Hippocampal formation (tissue), 2 donors: ENCODE measurements around the gene SMAD2.
"Not testable (repeated sequence)": the region's sequence is repeated elsewhere in the genome, so short reads cannot be mapped to it uniquely, and the experiment has no call there.

ENCODE experiments used
- DNase-seq, 2 donors: peaks; one replicate each; lab custom pipeline; 2025; lab: John Stamatoyannopoulos, UW

Gene SMAD2

GRCh38 chr18:47844828-47845498 lies 85.5 kb downstream of the SMAD2 start:
- no peak for DNase-seq

GRCh38 chr18:47842836-47843235 lies 87.6 kb downstream of the SMAD2 start:
- no peak for DNase-seq

GRCh38 chr18:47838396-47838795 lies 92.1 kb downstream of the SMAD2 start:
- DNase-seq, result no peak

GRCh38 chr18:47832348-47832747 lies 98.1 kb downstream of the SMAD2 start:
- DNase-seq, result no peak

- no peak for DNase-seq
These were observed 99.1 kb downstream of the SMAD2 start for GRCh38 chr18:47831351-47831750.

- DNase-seq, result no peak
These were observed 99.7 kb downstream of the SMAD2 start for GRCh38 chr18:47830772-47831171.

- DNase-seq, result no peak
These were observed 100.6 kb downstream of the SMAD2 start for GRCh38 chr18:47829831-47830230.

- not testable (repeated sequence) for DNase-seq
These were observed 102.4 kb downstream of the SMAD2 start for GRCh38 chr18:47828031-47828430.

- DNase-seq, result no peak
These were observed 104.0 kb downstream of the SMAD2 start for GRCh38 chr18:47826157-47827074.

GRCh38 chr18:47821314-47821713 lies 109.1 kb downstream of the SMAD2 start:
- no peak for DNase-seq

GRCh38 chr18:47817795-47818077 lies 112.7 kb downstream of the SMAD2 start:
- DNase-seq, result no peak

- no peak for DNase-seq
These were observed 113.3 kb downstream of the SMAD2 start for GRCh38 chr18:47817017-47817794.

- DNase-seq, result no peak
These were observed 114.8 kb downstream of the SMAD2 start for GRCh38 chr18:47815486-47816270.

- no peak for DNase-seq
These were observed 121.0 kb downstream of the SMAD2 start for GRCh38 chr18:47809420-47809819.

GRCh38 chr18:47802802-47803201 lies 127.7 kb downstream of the SMAD2 start:
- DNase-seq, result no peak

- no peak for DNase-seq
These were observed 128.6 kb downstream of the SMAD2 start for GRCh38 chr18:47801817-47802216.

- DNase-seq, result no peak
These were observed 129.7 kb downstream of the SMAD2 start for GRCh38 chr18:47800756-47801155.

- no peak for DNase-seq
These were observed 130.2 kb downstream of the SMAD2 start for GRCh38 chr18:47800248-47800647.

GRCh38 chr18:47799376-47799775 lies 131.1 kb downstream of the SMAD2 start:
- no peak for DNase-seq

- no peak for DNase-seq
These were observed 132.1 kb downstream of the SMAD2 start for GRCh38 chr18:47798366-47798765.

- DNase-seq, result no peak
These were observed 133.3 kb downstream of the SMAD2 start for GRCh38 chr18:47797126-47797525.

- DNase-seq, result no peak
These were observed 135.0 kb downstream of the SMAD2 start for GRCh38 chr18:47795434-47795814.
